Muscle layer of duodenum (tissue), 2 donors: Measurements from ENCODE around the gene PLCL2.

Experiments
- H3K27ac ChIP-seq: one replicate; pipeline ENCODE4 v1.7.0; 2013; ENCODE audit warnings: mild to moderate bottlenecking, low read length
- H3K27me3 ChIP-seq: one replicate; pipeline ENCODE4 v1.7.0; 2013; ENCODE audit warnings: low read depth, mild to moderate bottlenecking, control low read depth, low read length
- H3K36me3 ChIP-seq, 2 donors: one replicate each; pipeline ENCODE4 v1.7.0; 2013; ENCODE audit warnings: low read length in 2 of 2, control low read depth in 1 of 2, mild to moderate bottlenecking in 1 of 2; ENCODE audit not compliant: insufficient read depth in 2 of 2, control insufficient read depth in 1 of 2
- H3K4me1 ChIP-seq, 2 donors: one replicate each; pipeline ENCODE4 v1.7.0; 2013; ENCODE audit warnings: low read length in 2 of 2, mild to moderate bottlenecking in 2 of 2, control low read depth in 1 of 2, moderate library complexity in 1 of 2; ENCODE audit not compliant: insufficient read depth in 2 of 2, control insufficient read depth in 1 of 2
- H3K4me3 ChIP-seq, 2 donors: one replicate each; pipeline ENCODE4 v1.7.0; 2013; ENCODE audit warnings: low read length in 2 of 2, low read depth in 1 of 2, mild to moderate bottlenecking in 1 of 2
- H3K9me3 ChIP-seq, 2 donors: one replicate each; pipeline ENCODE4 v1.7.0; 2013; ENCODE audit warnings: low read length in 2 of 2, control low read depth in 1 of 2, mild to moderate bottlenecking in 1 of 2; ENCODE audit not compliant: control insufficient read depth in 1 of 2
- donor health status: healthy.

The PLCL2 gene

GRCh38 chr3:16898595-16899395 is 14.0 kb downstream of the PLCL2 start:
- H3K27me3 ChIP-seq: no peaks in the 10 kb centered on the region
- H3K27ac ChIP-seq: no peak overlapping the region
- H3K4me3 ChIP-seq: no peak overlapping the region
- peaks cover 0 to 8% of the 10 kb centered on the region in 2 donors for H3K4me1 ChIP-seq
- no peaks in the 10 kb centered on the region for H3K36me3 ChIP-seq
- H3K9me3 ChIP-seq: no peaks in the 10 kb centered on the region

DNA sequence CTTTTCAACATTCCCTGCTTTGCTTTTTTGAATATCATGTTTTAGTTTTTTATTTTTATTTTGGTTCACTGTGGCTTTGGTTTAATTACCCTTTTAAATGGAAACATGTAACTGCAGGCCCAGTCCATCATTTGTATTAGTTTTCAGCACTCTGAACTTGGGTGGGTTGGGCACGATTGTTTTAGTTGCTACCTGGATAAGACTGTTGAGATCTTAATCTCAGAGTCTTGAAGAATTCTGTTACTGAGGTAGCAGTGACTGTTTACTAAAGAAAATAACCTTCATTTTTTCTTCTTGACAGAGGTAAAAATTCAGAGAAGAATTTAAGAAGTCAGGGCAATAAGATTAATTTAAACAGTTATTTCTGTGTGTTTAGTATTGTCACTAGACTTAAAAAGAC is 15.2 kb downstream of the PLCL2 start:
- Histone ChIP-seq H3K9me3 (no peaks in the 10 kb centered on the region), H3K27me3 (no peaks in the 10 kb centered on the region), H3K27ac (no peak overlapping the region), H3K36me3 (no peaks in the 10 kb centered on the region), H3K4me1 (peaks cover 0 to 8% of the 10 kb centered on the region in 2 donors), H3K4me3 (no peak overlapping the region)

GRCh38 chr3:16900779-16901440 is 16.2 kb downstream of the PLCL2 start:
- Histone ChIP-seq H3K36me3 (no peaks in the 10 kb centered on the region), H3K4me1 (peaks cover 0 to 8% of the 10 kb centered on the region in 2 donors)

GRCh38 chr3:16904423-16905417 is 20.0 kb downstream of the PLCL2 start:
- no peaks in the 10 kb centered on the region for H3K27me3 ChIP-seq
- H3K9me3 ChIP-seq: no peaks in the 10 kb centered on the region
- H3K36me3 ChIP-seq: no peaks in the 10 kb centered on the region
- no peak overlapping the region for H3K27ac ChIP-seq
- H3K4me1 ChIP-seq: peaks cover 6 to 16% of the 10 kb centered on the region in 2 donors
- no peak overlapping the region for H3K4me3 ChIP-seq

More at GRCh38 chr3:16900779-16901440, 16.2 kb downstream of the PLCL2 start:
- Histone ChIP-seq H3K27ac (no peak overlapping the region), H3K9me3 (no peaks in the 10 kb centered on the region), H3K27me3 (no peaks in the 10 kb centered on the region), H3K4me3 (no peak overlapping the region)

GRCh38 chr3:16905704-16906103 is 20.9 kb downstream of the PLCL2 start:
- no peaks in the 10 kb centered on the region for H3K36me3 ChIP-seq
- H3K4me1 ChIP-seq: peaks cover 6 to 16% of the 10 kb centered on the region in 2 donors
- no peak overlapping the region for H3K4me3 ChIP-seq
- H3K27me3 ChIP-seq: no peaks in the 10 kb centered on the region
- no peaks in the 10 kb centered on the region for H3K9me3 ChIP-seq
- H3K27ac ChIP-seq: no peak overlapping the region

DNA sequence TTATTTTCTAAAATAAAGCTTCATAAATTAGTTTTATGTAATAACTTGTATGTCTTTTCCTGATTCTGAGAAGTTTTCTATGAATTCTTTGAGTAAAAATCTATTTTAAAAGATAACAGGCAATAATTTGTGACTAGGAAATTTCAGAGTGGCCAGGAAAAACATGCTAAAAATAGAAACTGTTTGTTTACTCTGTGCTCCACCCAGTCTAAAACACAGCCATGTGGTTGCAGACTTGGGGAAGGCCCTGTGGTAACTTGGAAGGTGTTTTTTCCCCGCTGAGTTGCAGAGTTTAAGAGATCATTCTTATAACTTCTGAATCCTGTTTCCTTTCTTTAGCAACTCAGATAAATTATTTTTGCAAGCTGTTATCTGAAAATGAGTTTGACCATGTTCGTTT is 21.9 kb downstream of the PLCL2 start:
- Histone ChIP-seq H3K27me3 (no peaks in the 10 kb centered on the region), H3K4me1 (peaks cover 6 to 16% of the 10 kb centered on the region in 2 donors), H3K36me3 (no peaks in the 10 kb centered on the region), H3K4me3 (no peak overlapping the region), H3K9me3 (no peaks in the 10 kb centered on the region), H3K27ac (no peak overlapping the region)

- H3K4me1 ChIP-seq: peaks cover 6 to 16% of the 10 kb centered on the region in 2 donors
- H3K27ac ChIP-seq: no peak overlapping the region
- H3K27me3 ChIP-seq: no peaks in the 10 kb centered on the region
- no peaks in the 10 kb centered on the region for H3K36me3 ChIP-seq
- no peak overlapping the region for H3K4me3 ChIP-seq
- no peaks in the 10 kb centered on the region for H3K9me3 ChIP-seq
Observed at GRCh38 chr3:16907243-16907642, 22.5 kb downstream of the PLCL2 start.

DNA sequence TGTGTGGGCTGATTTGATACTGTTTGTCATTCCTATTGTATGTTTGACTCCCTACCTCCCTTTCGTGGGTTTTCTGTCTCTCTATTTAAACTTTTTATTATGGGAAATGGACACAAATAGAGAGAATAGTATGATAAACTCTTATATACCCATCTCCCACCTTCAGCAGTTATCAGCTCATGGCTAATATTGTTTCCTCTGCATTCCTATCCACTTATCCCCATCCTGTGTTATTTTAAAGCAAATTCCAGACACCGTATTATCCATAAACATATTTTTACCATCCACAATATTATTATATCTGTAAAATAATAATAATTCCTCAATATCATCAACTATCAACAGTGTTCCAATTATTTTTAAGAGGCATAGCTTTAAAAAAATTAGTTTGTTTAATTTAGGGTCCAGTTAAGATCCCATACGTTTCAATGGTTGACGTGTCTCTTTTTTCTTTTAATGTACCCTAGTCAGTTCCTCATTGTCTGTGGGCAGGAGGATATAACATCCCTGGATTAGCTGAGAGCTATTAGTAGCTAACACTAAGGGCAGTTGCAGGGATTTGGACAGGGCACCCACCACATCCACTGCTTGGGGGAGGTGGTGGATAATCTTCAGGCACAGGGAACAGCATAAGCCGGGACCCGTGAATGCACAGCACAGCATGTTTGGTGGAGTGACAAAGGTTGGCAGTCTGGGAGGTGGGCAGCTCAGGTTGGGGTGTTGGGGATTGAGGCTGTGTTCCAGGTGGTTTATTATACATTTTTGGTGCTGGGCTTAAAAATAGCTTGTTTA is 23.5 kb downstream of the PLCL2 start:
- H3K27me3 ChIP-seq: no peaks in the 10 kb centered on the region
- no peaks in the 10 kb centered on the region for H3K36me3 ChIP-seq
- no peak overlapping the region for H3K27ac ChIP-seq
- no peaks in the 10 kb centered on the region for H3K9me3 ChIP-seq
- peaks cover 6 to 16% of the 10 kb centered on the region in 2 donors for H3K4me1 ChIP-seq
- H3K4me3 ChIP-seq: no peak overlapping the region

DNA sequence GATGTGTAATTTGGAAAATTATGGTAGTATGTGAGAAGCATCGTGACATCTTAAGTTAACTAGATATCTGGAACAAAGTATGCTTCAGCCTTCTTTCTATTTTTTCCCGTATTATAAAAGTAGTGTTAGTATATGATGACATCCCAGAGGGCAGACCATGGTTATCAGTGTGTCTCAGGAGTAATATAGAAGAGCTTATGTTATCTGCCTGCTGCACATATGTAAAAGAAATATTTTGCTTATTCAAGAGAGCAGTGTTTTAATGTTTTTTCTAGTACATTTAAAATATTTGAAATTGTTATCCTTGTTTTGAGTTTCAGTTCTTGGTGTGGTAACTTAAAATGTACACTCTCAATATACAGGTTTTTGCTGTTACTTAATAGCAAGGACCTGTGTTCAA is 24.1 kb downstream of the PLCL2 start:
- Histone ChIP-seq H3K36me3 (no peaks in the 10 kb centered on the region), H3K4me1 (peaks cover 6 to 16% of the 10 kb centered on the region in 2 donors), H3K27me3 (no peaks in the 10 kb centered on the region), H3K4me3 (no peak overlapping the region), H3K9me3 (no peaks in the 10 kb centered on the region), H3K27ac (no peak overlapping the region)

DNA sequence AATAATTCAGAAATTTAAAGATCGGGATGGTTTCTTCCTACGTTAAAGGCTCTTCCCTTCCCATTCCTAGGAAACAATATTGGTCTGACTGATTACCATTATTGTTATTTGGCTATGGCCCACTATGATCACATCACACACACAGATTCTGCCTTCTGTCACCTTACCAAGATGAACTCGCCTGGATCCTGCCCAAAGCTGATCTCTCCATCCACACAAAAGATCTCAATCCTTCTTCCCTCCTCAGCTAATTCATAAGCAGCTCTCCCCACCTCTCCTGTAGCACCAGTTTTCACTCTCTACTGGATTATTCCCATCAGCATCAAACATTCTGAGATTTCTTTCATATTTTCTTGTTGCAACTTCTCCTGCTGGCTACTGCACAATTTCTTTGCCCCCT is 25.0 kb downstream of the PLCL2 start:
- Histone ChIP-seq H3K9me3 (no peaks in the 10 kb centered on the region), H3K4me1 (peaks cover 6 to 16% of the 10 kb centered on the region in 2 donors), H3K4me3 (no peak overlapping the region), H3K27ac (no peak overlapping the region), H3K27me3 (no peaks in the 10 kb centered on the region), H3K36me3 (no peaks in the 10 kb centered on the region)
